Effector memory CD4-positive, alpha-beta T cell (primary cell): ENCODE data around the gene CDKAL1.
"Not testable (repeated sequence)": the region's sequence is repeated elsewhere in the genome, so short reads cannot be mapped to it uniquely, and the experiment has no call there.

Experiments used
- DNase-seq, 3 donors: peaks; one replicate each; pipeline ENCODE4 v3.0.0-alpha.2; 2020
- H3K27ac ChIP-seq: 2 replicates; pipeline ENCODE4 v1.7.0; 2013; ENCODE audit warnings: mild to moderate bottlenecking, low read length, moderate library complexity; ENCODE audit not compliant: insufficient read depth, poor library complexity, severe bottlenecking
- H3K27me3 ChIP-seq: replicated peaks from 2 replicates; pipeline ENCODE4 v1.7.0; 2013; ENCODE audit warnings: mild to moderate bottlenecking, low read length; ENCODE audit not compliant: insufficient read depth, control insufficient read depth, poor library complexity, severe bottlenecking
- H3K36me3 ChIP-seq: 2 replicates; pipeline ENCODE4 v1.7.0; 2013; ENCODE audit warnings: mild to moderate bottlenecking, low read length, moderate library complexity; ENCODE audit not compliant: control insufficient read depth, insufficient read depth
- H3K4me1 ChIP-seq: 2 replicates; pipeline ENCODE4 v1.7.0; 2013; ENCODE audit warnings: low read length, mild to moderate bottlenecking; ENCODE audit not compliant: control insufficient read depth, insufficient read depth, poor library complexity, severe bottlenecking
- H3K4me3 ChIP-seq: 2 replicates; pipeline ENCODE4 v1.7.0; 2013; ENCODE audit warnings: low read length, low read depth, mild to moderate bottlenecking; ENCODE audit not compliant: insufficient read depth, poor library complexity, severe bottlenecking
- H3K9me3 ChIP-seq: 2 replicates; pipeline ENCODE4 v1.7.0; 2013; ENCODE audit warnings: mild to moderate bottlenecking, low read length, moderate library complexity; ENCODE audit not compliant: control insufficient read depth

Gene CDKAL1

DNA sequence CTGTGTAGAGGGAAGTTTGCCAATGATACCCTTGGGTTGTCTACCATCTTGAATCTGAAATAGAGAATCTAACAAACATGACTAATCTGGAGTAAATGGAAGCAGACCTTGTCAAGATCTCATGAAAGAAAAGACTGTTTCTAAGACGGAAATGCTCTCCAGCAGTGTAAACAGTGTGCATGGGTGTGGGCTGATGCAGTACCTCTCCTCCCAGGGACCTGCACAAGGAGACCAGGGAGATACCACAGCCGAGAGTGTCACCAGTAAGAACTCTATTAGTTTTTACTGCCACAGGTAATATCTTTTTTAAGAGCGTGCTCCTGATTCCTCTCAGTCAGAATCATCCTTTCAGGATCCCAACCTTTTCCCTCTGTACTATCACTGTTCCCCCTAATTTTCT is 546.0 kb downstream of the CDKAL1 start:
- H3K4me3 ChIP-seq, result no peak overlapping the region
- no peak for DNase-seq
- H3K4me1 ChIP-seq, result no peaks in the 10 kb centered on the region
- H3K27me3 ChIP-seq, result no peaks in the 10 kb centered on the region
- no peak overlapping the region for H3K27ac ChIP-seq
- H3K9me3 ChIP-seq, result no peaks in the 10 kb centered on the region
- peaks cover 3% of the 10 kb centered on the region for H3K36me3 ChIP-seq

DNA sequence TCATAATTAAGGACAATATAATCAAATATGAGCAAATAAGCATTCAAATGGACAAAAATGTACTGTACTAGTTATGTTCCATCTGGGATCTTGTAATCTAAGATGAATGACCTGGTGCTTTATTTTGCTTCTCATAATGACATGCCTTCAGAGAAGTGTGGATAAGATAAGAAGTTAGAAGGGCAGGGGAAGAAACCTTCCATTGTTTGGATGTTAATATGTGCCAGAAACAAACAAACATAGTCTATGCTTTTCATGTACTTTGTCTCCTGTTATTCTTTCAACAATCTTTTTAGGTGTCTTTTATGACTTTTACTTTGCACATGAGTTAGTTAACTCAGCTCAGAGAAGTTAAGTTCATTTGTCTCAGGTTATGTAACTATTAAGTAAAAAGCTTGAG is 547.8 kb downstream of the CDKAL1 start:
- Histone ChIP-seq H3K27ac (no peak overlapping the region), H3K36me3 (no peaks in the 10 kb centered on the region), H3K4me1 (no peaks in the 10 kb centered on the region), H3K27me3 (no peaks in the 10 kb centered on the region), H3K4me3 (no peak overlapping the region), H3K9me3 (no peaks in the 10 kb centered on the region)
- DNase-seq, result no peak

DNA sequence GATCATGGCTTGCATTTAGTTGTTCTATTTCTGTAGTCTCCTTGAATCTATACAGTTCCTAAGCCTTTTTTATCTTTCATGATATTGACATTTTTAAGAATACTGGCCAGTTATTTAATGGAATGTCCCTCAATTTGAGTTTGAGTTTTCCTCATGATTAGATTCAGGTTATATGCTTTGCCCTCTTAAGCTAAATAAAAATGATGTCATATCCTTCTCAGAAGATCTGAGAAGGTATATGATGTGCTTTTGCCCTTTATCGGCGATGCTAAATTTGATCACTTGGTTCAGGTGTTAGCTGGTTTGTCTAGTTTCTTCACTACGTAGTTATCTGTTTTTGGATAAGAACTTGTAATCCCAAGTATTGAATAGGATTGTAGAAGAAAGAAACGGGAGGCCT is 549.5 kb downstream of the CDKAL1 start:
- H3K4me1 ChIP-seq, result no peaks in the 10 kb centered on the region
- H3K27ac ChIP-seq, result no peak overlapping the region
- H3K9me3 ChIP-seq, result no peaks in the 10 kb centered on the region
- no peaks in the 10 kb centered on the region for H3K27me3 ChIP-seq
- DNase-seq, result no peak
- no peaks in the 10 kb centered on the region for H3K36me3 ChIP-seq
- no peak overlapping the region for H3K4me3 ChIP-seq

DNA sequence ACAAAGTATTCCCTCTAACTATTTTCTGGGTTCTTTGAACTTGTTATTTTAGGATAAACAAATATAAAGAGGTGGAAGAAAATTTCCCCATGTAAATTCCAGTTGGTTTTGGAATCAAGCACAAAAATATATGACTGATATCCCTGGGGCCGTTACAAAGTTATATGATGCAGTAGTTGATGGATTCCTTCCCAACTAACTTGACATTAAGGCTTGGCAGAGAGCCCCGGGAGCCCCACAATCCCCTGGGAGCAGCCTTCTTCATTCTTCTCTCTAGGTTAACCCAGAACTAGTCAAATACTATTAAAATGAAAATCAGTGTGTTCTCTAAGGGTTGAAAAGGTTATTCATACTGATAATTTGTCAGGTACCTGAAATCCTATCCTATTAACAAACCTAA is 550.4 kb downstream of the CDKAL1 start:
- Histone ChIP-seq H3K4me3 (no peak overlapping the region), H3K27me3 (no peaks in the 10 kb centered on the region), H3K9me3 (no peaks in the 10 kb centered on the region), H3K36me3 (no peaks in the 10 kb centered on the region), H3K27ac (no peak overlapping the region), H3K4me1 (no peaks in the 10 kb centered on the region)
- DNase-seq, result no peak

DNA sequence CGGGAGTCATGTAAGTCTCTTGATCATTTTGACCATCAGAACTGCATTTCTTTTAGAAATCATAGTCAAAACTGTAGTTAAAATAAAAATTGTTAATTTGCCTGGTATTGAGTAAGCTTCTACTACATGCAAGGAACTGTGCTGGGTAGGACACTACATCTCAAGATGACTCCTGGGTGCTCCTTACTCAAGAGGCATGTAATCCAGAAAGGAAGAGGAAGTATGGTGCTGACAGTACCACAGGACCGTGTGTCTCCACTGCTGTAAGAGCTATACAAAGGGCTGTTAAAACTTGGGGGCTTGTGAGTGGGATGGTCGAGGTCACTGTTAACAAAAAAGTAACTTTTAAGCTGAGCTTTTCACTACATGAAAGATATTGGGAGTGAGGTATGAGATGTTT is 551.0 kb downstream of the CDKAL1 start:
- no peak overlapping the region for H3K27ac ChIP-seq
- H3K27me3 ChIP-seq, result no peaks in the 10 kb centered on the region
- no peak overlapping the region for H3K4me3 ChIP-seq
- DNase-seq, result no peak
- H3K9me3 ChIP-seq, result no peaks in the 10 kb centered on the region
- H3K4me1 ChIP-seq, result no peaks in the 10 kb centered on the region
- H3K36me3 ChIP-seq, result no peaks in the 10 kb centered on the region

DNA sequence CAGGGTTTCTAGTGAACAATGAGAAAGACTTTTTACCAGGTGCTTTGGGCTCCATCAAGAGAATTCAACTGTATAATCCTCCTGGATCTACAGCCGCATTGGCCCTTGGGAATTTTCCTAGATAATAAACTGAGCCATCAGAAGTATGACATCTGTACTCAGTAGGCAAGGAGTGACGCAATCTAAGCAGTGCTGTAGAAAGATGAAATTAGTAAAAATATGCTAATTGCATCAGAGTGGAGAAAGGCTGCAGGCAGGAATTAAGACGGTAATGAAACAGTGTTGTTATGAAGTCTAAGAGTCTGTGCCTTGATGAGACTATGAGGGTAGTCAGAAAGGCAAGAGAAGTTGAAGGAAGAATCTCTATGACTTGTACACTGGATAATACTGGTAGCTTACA is 551.4 kb downstream of the CDKAL1 start:
- H3K4me1 ChIP-seq, result no peaks in the 10 kb centered on the region
- no peak overlapping the region for H3K4me3 ChIP-seq

DNA sequence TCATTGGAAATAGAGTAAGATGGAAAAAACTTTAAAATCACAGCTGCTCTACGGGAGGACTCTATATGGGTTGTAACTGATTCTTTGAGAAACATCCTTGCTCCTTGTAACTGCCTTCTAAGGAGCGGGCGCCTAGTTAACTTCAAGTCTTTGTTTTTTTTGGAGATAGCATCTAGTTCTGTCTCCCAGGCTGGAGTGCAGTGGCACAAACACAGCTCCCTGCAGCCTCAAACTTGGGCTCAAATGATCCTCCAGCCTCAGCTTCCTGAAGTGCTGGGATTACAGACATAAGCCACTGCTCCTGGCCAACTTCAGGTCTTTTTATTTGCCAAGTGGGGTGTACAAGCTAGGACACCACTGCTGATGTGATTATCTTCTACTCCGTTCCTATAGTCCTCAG is 552.9 kb downstream of the CDKAL1 start:
- no peaks in the 10 kb centered on the region for H3K4me1 ChIP-seq
- no peak overlapping the region for H3K4me3 ChIP-seq
- no peak overlapping the region for H3K27ac ChIP-seq
- H3K9me3 ChIP-seq, result no peaks in the 10 kb centered on the region
- no peak for DNase-seq
- H3K36me3 ChIP-seq, result no peaks in the 10 kb centered on the region
- no peaks in the 10 kb centered on the region for H3K27me3 ChIP-seq

More for the DNA sequence above, 551.4 kb downstream of the CDKAL1 start:
- Histone ChIP-seq H3K27me3 (no peaks in the 10 kb centered on the region), H3K27ac (no peak overlapping the region), H3K9me3 (no peaks in the 10 kb centered on the region), H3K36me3 (no peaks in the 10 kb centered on the region)
- no peak for DNase-seq

DNA sequence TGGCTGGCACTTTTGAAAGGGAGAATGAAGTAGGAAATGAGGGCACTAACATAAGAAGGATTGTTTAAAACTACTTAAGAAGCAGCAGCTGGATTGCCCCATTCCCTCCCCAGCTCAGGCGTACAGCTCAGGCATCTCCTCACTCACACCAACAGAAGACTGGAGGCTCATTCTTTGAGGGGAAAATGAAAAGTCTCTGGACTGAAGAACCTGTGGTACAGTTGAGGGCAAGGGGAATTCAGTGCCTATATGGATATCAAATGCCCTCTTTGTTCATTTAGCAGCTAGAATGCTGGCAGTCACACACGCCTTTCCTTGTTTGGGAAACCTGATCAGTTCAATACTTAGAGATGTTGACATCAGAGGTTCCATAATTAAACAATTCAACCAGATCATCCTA is 557.2 kb downstream of the CDKAL1 start:
- no peak for DNase-seq
- no peak overlapping the region for H3K27ac ChIP-seq
- no peaks in the 10 kb centered on the region for H3K27me3 ChIP-seq
- no peak overlapping the region for H3K4me3 ChIP-seq
- no peaks in the 10 kb centered on the region for H3K9me3 ChIP-seq
- H3K36me3 ChIP-seq, result no peaks in the 10 kb centered on the region
- no peaks in the 10 kb centered on the region for H3K4me1 ChIP-seq

DNA sequence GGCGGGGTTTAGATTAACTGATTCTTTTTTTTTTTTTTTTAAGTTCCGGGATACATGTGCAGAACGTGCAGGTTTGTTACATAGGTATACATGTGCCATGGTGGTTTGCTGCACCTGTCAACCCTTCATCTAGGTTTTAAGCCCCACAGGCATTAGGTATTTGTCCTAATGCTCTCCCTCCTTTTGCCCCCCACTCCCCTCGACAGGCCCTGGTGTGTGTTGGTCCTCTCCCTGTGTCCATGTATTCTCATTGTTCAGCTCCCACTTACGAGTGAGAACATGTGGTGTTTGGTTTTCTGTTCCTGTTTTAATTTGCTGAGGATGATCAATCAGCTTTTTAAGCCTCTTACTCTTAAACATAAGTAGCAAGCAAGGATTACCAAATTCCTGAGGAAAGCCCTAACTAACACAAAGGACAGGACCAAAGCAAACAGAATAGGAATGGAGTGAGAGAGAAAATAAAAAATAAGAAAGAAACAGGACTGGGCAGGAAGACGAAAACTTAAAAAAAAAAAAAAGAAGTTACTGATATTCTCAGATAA is 558.0 kb downstream of the CDKAL1 start:
- H3K36me3 ChIP-seq, H3K4me1 ChIP-seq, DNase-seq, H3K4me3 ChIP-seq, H3K27me3 ChIP-seq, H3K9me3 ChIP-seq, H3K27ac ChIP-seq: not testable (repeated sequence)

DNA sequence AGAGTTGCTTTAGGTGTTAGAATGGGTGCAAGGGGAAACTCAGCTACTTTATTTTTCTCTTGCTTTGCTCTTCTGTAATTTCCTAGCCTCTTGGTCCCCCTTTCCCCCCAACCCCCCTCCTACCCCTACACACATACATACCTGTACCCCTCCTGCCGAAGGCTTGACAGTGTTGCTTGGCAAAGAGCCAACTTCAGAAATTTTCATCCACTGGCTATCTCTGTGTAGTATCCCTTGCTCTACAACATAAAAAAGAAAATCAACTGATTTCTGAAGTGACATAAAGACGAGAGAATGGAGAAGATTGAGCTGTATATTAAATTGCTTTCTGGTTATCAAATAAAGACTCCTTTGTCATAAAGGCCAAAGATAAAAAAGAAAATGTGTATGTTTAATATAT is 561.2 kb downstream of the CDKAL1 start:
- no peak for DNase-seq
- H3K27ac ChIP-seq, result no peak overlapping the region
- no peaks in the 10 kb centered on the region for H3K4me1 ChIP-seq
- no peaks in the 10 kb centered on the region for H3K36me3 ChIP-seq
- H3K27me3 ChIP-seq, result no peaks in the 10 kb centered on the region
- H3K9me3 ChIP-seq, result no peaks in the 10 kb centered on the region
- H3K4me3 ChIP-seq, result no peak overlapping the region

DNA sequence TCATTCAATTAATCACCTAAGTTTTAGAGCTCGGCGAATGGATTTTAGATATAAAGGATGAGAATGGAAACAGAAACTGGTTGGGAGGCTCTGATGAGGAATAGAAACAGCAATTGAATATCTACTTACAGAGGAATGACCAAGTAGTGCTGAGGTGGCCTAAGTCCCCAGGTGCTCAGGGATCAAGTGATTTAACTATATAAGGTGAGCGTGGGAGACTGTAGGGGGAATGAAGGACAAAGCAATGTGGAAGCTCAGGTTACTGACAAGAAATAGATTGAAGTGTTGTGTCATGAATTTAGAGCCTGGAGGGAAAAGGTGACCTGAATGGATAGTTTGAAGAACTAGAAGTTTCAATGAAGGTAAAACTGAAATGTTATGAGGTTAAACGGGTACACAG is 563.9 kb downstream of the CDKAL1 start:
- H3K27ac ChIP-seq, result no peak overlapping the region
- no peak for DNase-seq
- H3K4me3 ChIP-seq, result no peak overlapping the region
- peaks cover 3% of the 10 kb centered on the region for H3K36me3 ChIP-seq
- no peaks in the 10 kb centered on the region for H3K27me3 ChIP-seq
- no peaks in the 10 kb centered on the region for H3K4me1 ChIP-seq
- no peaks in the 10 kb centered on the region for H3K9me3 ChIP-seq
